ENCODE results near the gene LMF2.

- no peak for TF ChIP-seq ELF4 (IDR thresholded peaks at IDR 0.05)
- no peak for TF ChIP-seq SUZ12 (IDR thresholded peaks at IDR 0.05)
- no peak for TF ChIP-seq FOXM1 (IDR thresholded peaks at IDR 0.05; ENCODE audit: borderline replicate concordance)
These were observed 24.4 kb downstream of the LMF2 start for GRCh38 chr22:50483106-50483505.
